Mucosa of stomach (tissue), 1 donor: ENCODE measurements around the gene ARL3.
"Not testable (repeated sequence)": the region's sequence is repeated elsewhere in the genome, so short reads cannot be mapped to it uniquely, and the experiment has no call there.

Source experiments
- H3K27me3 ChIP-seq: one replicate; pipeline ENCODE4 v1.7.0; 2013; ENCODE audit warnings: mild to moderate bottlenecking, low read length; ENCODE audit not compliant: control insufficient read depth, insufficient read depth
- H3K36me3 ChIP-seq: one replicate; pipeline ENCODE4 v1.7.0; 2013; ENCODE audit warnings: low read length; ENCODE audit not compliant: control insufficient read depth, insufficient read depth
- H3K4me1 ChIP-seq: one replicate; pipeline ENCODE4 v1.7.0; 2013; ENCODE audit warnings: mild to moderate bottlenecking, low read length; ENCODE audit not compliant: control insufficient read depth, insufficient read depth
- H3K4me3 ChIP-seq: one replicate; pipeline ENCODE4 v1.7.0; 2013; ENCODE audit warnings: low read length
- H3K9ac ChIP-seq: one replicate; pipeline ENCODE4 v1.7.0; 2013; ENCODE audit warnings: mild to moderate bottlenecking, low read length, moderate library complexity
- H3K9me3 ChIP-seq: one replicate; pipeline ENCODE4 v1.7.0; 2013; ENCODE audit warnings: mild to moderate bottlenecking, low read length, moderate library complexity; ENCODE audit not compliant: control insufficient read depth
- donor health status: Pancreatic carcinoma.

Gene ARL3

GRCh38 chr10:102752266-102752930, 38.2 kb upstream of the ARL3 start:
- H3K4me1 ChIP-seq, result peaks cover 10% of the 10 kb centered on the region
- no peak overlapping the region for H3K4me3 ChIP-seq

GRCh38 chr10:102745157-102745556, 31.0 kb upstream of the ARL3 start:
- H3K4me1 ChIP-seq, result peaks cover 5% of the 10 kb centered on the region
- H3K9me3 ChIP-seq, result no peaks in the 10 kb centered on the region
- no peaks in the 10 kb centered on the region for H3K27me3 ChIP-seq
- peak overlapping the region; percentile 98 for H3K9ac ChIP-seq
- no peak overlapping the region for H3K4me3 ChIP-seq
- H3K36me3 ChIP-seq, result no peaks in the 10 kb centered on the region

More at GRCh38 chr10:102752266-102752930, 38.2 kb upstream of the ARL3 start:
- Histone ChIP-seq H3K9me3 (no peaks in the 10 kb centered on the region), H3K9ac (no peak overlapping the region), H3K36me3 (no peaks in the 10 kb centered on the region), H3K27me3 (no peaks in the 10 kb centered on the region)

- H3K4me1 ChIP-seq, result peaks cover 5% of the 10 kb centered on the region
- H3K9me3 ChIP-seq, result no peaks in the 10 kb centered on the region
- no peaks in the 10 kb centered on the region for H3K27me3 ChIP-seq
- peak overlapping the region; percentile 94 for H3K4me3 ChIP-seq
- H3K36me3 ChIP-seq, result no peaks in the 10 kb centered on the region
- peak overlapping the region; percentile 98 for H3K9ac ChIP-seq
Measured at GRCh38 chr10:102744374-102745051, 30.3 kb upstream of the ARL3 start.

GRCh38 chr10:102743588-102744373, 29.6 kb upstream of the ARL3 start, which contains the start of gene WBP1L:
Gene WBP1L (plus strand): TSS chr10:102743948. CDS start chr10:102744054, 106 bp downstream.
- Histone ChIP-seq H3K9ac (peak within 1 kb of the TSS; percentile 98), H3K27me3 (no peaks in the 10 kb centered on the region), H3K4me1 (peaks cover 5% of the 10 kb centered on the region), H3K36me3 (no peaks in the 10 kb centered on the region), H3K9me3 (no peaks in the 10 kb centered on the region), H3K4me3 (peak within 1 kb of the TSS; percentile 94)

GRCh38 chr10:102743078-102743587, 28.9 kb upstream of the ARL3 start:
- Histone ChIP-seq H3K36me3 (no peaks in the 10 kb centered on the region), H3K9ac (no peak overlapping the region), H3K4me3 (no peak overlapping the region), H3K27me3 (no peaks in the 10 kb centered on the region), H3K9me3 (no peaks in the 10 kb centered on the region), H3K4me1 (peaks cover 5% of the 10 kb centered on the region)

GRCh38 chr10:102742313-102742712, 28.1 kb upstream of the ARL3 start:
- H3K9me3 ChIP-seq, H3K36me3 ChIP-seq, H3K27me3 ChIP-seq, H3K9ac ChIP-seq, H3K4me3 ChIP-seq, H3K4me1 ChIP-seq: not testable (repeated sequence)

GRCh38 chr10:102741726-102742237, 27.6 kb upstream of the ARL3 start:
- Histone ChIP-seq H3K9ac (no peak overlapping the region), H3K36me3 (no peaks in the 10 kb centered on the region), H3K4me1 (peaks cover 5% of the 10 kb centered on the region)

GRCh38 chr10:102740229-102740628, 26.0 kb upstream of the ARL3 start:
- no peak overlapping the region for H3K9ac ChIP-seq
- H3K4me1 ChIP-seq, result peaks cover 5% of the 10 kb centered on the region
- no peak overlapping the region for H3K4me3 ChIP-seq
- no peaks in the 10 kb centered on the region for H3K27me3 ChIP-seq
- no peaks in the 10 kb centered on the region for H3K36me3 ChIP-seq
- no peaks in the 10 kb centered on the region for H3K9me3 ChIP-seq

More at GRCh38 chr10:102741726-102742237, 27.6 kb upstream of the ARL3 start:
- Histone ChIP-seq H3K4me3 (no peak overlapping the region), H3K27me3 (no peaks in the 10 kb centered on the region), H3K9me3 (no peaks in the 10 kb centered on the region)

GRCh38 chr10:102738692-102739121, 24.5 kb upstream of the ARL3 start:
- Histone ChIP-seq H3K9me3 (no peaks in the 10 kb centered on the region), H3K9ac (no peak overlapping the region), H3K27me3 (no peaks in the 10 kb centered on the region), H3K4me3 (no peak overlapping the region), H3K4me1 (peaks cover 5% of the 10 kb centered on the region), H3K36me3 (no peaks in the 10 kb centered on the region)

- peak overlapping the region; percentile 24 for H3K9ac ChIP-seq
- H3K4me3 ChIP-seq, result no peak overlapping the region
- no peaks in the 10 kb centered on the region for H3K27me3 ChIP-seq
- H3K36me3 ChIP-seq, result no peaks in the 10 kb centered on the region
- no peaks in the 10 kb centered on the region for H3K4me1 ChIP-seq
- H3K9me3 ChIP-seq, result no peaks in the 10 kb centered on the region
Measured at GRCh38 chr10:102735065-102735562, 20.9 kb upstream of the ARL3 start.

GRCh38 chr10:102732661-102733060, 18.5 kb upstream of the ARL3 start:
- Histone ChIP-seq H3K4me3 (no peak overlapping the region), H3K4me1 (no peaks in the 10 kb centered on the region), H3K36me3 (no peaks in the 10 kb centered on the region)

More at GRCh38 chr10:102732661-102733060, 18.5 kb upstream of the ARL3 start:
- H3K9me3 ChIP-seq, result no peaks in the 10 kb centered on the region
- H3K9ac ChIP-seq, result no peak overlapping the region
- no peaks in the 10 kb centered on the region for H3K27me3 ChIP-seq
